Stimulated activated CD4-positive, alpha-beta T cell treated with anti-CD3 and anti-CD28 coated beads, Interleukin-4, amount 100 ng/mL, for 1 hour (primary cell): Measurements from ENCODE around the gene KRT4.
"Not testable (repeated sequence)": the region's sequence is repeated elsewhere in the genome, so short reads cannot be mapped to it uniquely, and the experiment has no call there.

Source experiments
- DNase-seq: peaks from one replicate; pipeline ENCODE4 v3.0.0-alpha.2; 2020

The KRT4 gene

GRCh38 chr12:52807544-52808470 is 6.1 kb downstream of the KRT4 start:
- no peak for DNase-seq

- no peak for DNase-seq
Measured at GRCh38 chr12:52806821-52807543, 6.9 kb downstream of the KRT4 start.

GRCh38 chr12:52806169-52806811 is 7.6 kb downstream of the KRT4 start:
- DNase-seq: no peak

GRCh38 chr12:52805739-52806138 is 8.2 kb downstream of the KRT4 start:
- no peak for DNase-seq

- DNase-seq: no peak
Measured at GRCh38 chr12:52805000-52805399, 8.9 kb downstream of the KRT4 start.

GRCh38 chr12:52802442-52802841 is 11.5 kb downstream of the KRT4 start:
- DNase-seq: no peak

GRCh38 chr12:52801773-52802172 is 12.1 kb downstream of the KRT4 start:
- no peak for DNase-seq

- DNase-seq: no peak
Measured at GRCh38 chr12:52800259-52800917, 13.5 kb downstream of the KRT4 start.

- no peak for DNase-seq
Measured at GRCh38 chr12:52799505-52800211, 14.3 kb downstream of the KRT4 start.

GRCh38 chr12:52798671-52799504 is 15.0 kb downstream of the KRT4 start:
- no peak for DNase-seq

GRCh38 chr12:52798003-52798670 is 15.8 kb downstream of the KRT4 start:
- no peak for DNase-seq

- DNase-seq: no peak
Measured at GRCh38 chr12:52797529-52797894, 16.4 kb downstream of the KRT4 start.

GRCh38 chr12:52796839-52797528 is 16.9 kb downstream of the KRT4 start:
- no peak for DNase-seq

- DNase-seq: no peak
Measured at GRCh38 chr12:52796429-52796794, 17.5 kb downstream of the KRT4 start.

- no peak for DNase-seq
Measured at GRCh38 chr12:52795694-52796428, 18.1 kb downstream of the KRT4 start, which contains the start of gene KRT3. TSS of gene KRT3 (minus strand) at chr12:52796117. CDS start at chr12:52796042, 75 bp downstream.

- not testable (repeated sequence) for DNase-seq
Measured at GRCh38 chr12:52795332-52795674, 18.6 kb downstream of the KRT4 start.

- DNase-seq: no peak
Measured at GRCh38 chr12:52794479-52795331, 19.2 kb downstream of the KRT4 start.

- DNase-seq: no peak
Measured at GRCh38 chr12:52792185-52793029, 21.5 kb downstream of the KRT4 start.
